BLaER1 treated with 17β-estradiol and CSF1 and Interleukin-3, amounts not matched to agents 10 nM and 100 nM (cell line): ENCODE data around the gene CLIC6.
A peak's percentile ranks its signal among the peaks of the same experiment; 100 is the strongest.

Source experiments
- H3K27ac ChIP-seq, 11 experiments: shearing (Covaris generic); formaldehyde crosslinking; 2 replicates each; pipeline ENCODE4 v1.8.1; 2022
- H3K27me3 ChIP-seq, 11 experiments: shearing (Covaris generic); formaldehyde crosslinking; 2 replicates each; pipeline ENCODE4 v1.8.1; 2022
- H3K36me3 ChIP-seq, 11 experiments: shearing (Covaris generic); formaldehyde crosslinking; 2 replicates each; pipeline ENCODE4 v1.8.1; 2022
- H3K4me1 ChIP-seq, 10 experiments: shearing (Covaris generic); formaldehyde crosslinking; 2 replicates each; pipeline ENCODE4 v1.8.1; 2022
- H3K4me2 ChIP-seq, 11 experiments: shearing (Covaris generic); formaldehyde crosslinking; 2 replicates each; pipeline ENCODE4 v1.8.1; 2022
- H3K4me3 ChIP-seq, 10 experiments: shearing (Covaris generic); formaldehyde crosslinking; 2 replicates each; pipeline ENCODE4 v1.8.1; 2022
- H3K9ac ChIP-seq, 11 experiments: shearing (Covaris generic); formaldehyde crosslinking; 2 replicates each; pipeline ENCODE4 v1.8.1; 2022
- H3K9me3 ChIP-seq, 11 experiments: shearing (Covaris generic); formaldehyde crosslinking; replicated peaks in 1 of 11; 2 replicates each; pipeline ENCODE4 v1.8.1; 2022
- H4K20me1 ChIP-seq, 11 experiments: shearing (Covaris generic); formaldehyde crosslinking; 2 replicates each; pipeline ENCODE4 v1.8.1; 2022
- Cebpa-rat ChIP-seq, 11 experiments: shearing (Covaris generic); IDR thresholded peaks; 2 replicates each; pipeline ENCODE4 v1.8.1; 2022

Gene CLIC6

GRCh38 chr21:34754690-34755647 lies 86.2 kb downstream of the CLIC6 start:
- Histone ChIP-seq H3K36me3 (no peaks in the 10 kb centered on the region), H3K4me3 (no peak overlapping the region), H3K27ac (no peak overlapping the region), H3K27me3 (no peaks in the 10 kb centered on the region), H3K4me1 (peaks cover 0 to 6% (median 0%) of the 10 kb centered on the region in 10 experiments; a peak in 1 of 20 replicates), H4K20me1 (no peaks in the 10 kb centered on the region), H3K9me3 (0 out of 22 replicates have a peak, but pooled peaks cover 0 to 4% (median 0%) of the 10 kb centered on the region in 11 experiments), H3K9ac (no peak overlapping the region), H3K4me2 (0 out of 22 replicates have a peak overlapping the region, but pooled peaks of 1 of the 11 experiments have one; percentile 18)
- no peak for TF ChIP-seq Cebpa-rat (IDR thresholded peaks at IDR 0.05)

- Histone ChIP-seq H3K4me2 (no peak overlapping the region), H3K27ac (no peak overlapping the region), H3K9me3 (peaks cover 0 to 23% (median 9%) of the 10 kb centered on the region in 11 experiments; a peak in 11 of 22 replicates), H3K27me3 (no peaks in the 10 kb centered on the region), H3K36me3 (no peaks in the 10 kb centered on the region), H3K4me1 (no peaks in the 10 kb centered on the region), H3K9ac (no peak overlapping the region), H4K20me1 (no peaks in the 10 kb centered on the region), H3K4me3 (no peak overlapping the region)
- TF ChIP-seq Cebpa-rat (IDR thresholded peaks at IDR 0.05), result no peak
Measured at GRCh38 chr21:34761758-34762330, 93.0 kb downstream of the CLIC6 start.

GRCh38 chr21:34762786-34763185 lies 94.0 kb downstream of the CLIC6 start:
- Histone ChIP-seq H3K27ac (no peak overlapping the region), H3K27me3 (no peaks in the 10 kb centered on the region), H3K4me3 (no peak overlapping the region), H4K20me1 (no peaks in the 10 kb centered on the region), H3K9me3 (peaks cover 0 to 23% (median 9%) of the 10 kb centered on the region in 11 experiments; a peak in 11 of 22 replicates), H3K36me3 (no peaks in the 10 kb centered on the region), H3K4me1 (no peaks in the 10 kb centered on the region), H3K4me2 (no peak overlapping the region), H3K9ac (no peak overlapping the region)
- TF ChIP-seq Cebpa-rat (IDR thresholded peaks at IDR 0.05), result no peak

- no peaks in the 10 kb centered on the region for H3K36me3 ChIP-seq
- H3K9me3 ChIP-seq, result peaks cover 0 to 23% (median 9%) of the 10 kb centered on the region in 11 experiments; a peak in 11 of 22 replicates
- no peaks in the 10 kb centered on the region for H3K27me3 ChIP-seq
- TF ChIP-seq Cebpa-rat (IDR thresholded peaks at IDR 0.05), result no peak
- H3K4me3 ChIP-seq, result no peak overlapping the region
- no peaks in the 10 kb centered on the region for H3K4me1 ChIP-seq
- H3K4me2 ChIP-seq, result no peak overlapping the region
- H3K27ac ChIP-seq, result no peak overlapping the region
- H4K20me1 ChIP-seq, result no peaks in the 10 kb centered on the region
- H3K9ac ChIP-seq, result no peak overlapping the region
Measured at GRCh38 chr21:34764715-34765284, 96.0 kb downstream of the CLIC6 start.

GRCh38 chr21:34765619-34766018 lies 96.8 kb downstream of the CLIC6 start:
- H3K36me3 ChIP-seq, result no peaks in the 10 kb centered on the region
- no peaks in the 10 kb centered on the region for H3K27me3 ChIP-seq
- no peak for TF ChIP-seq Cebpa-rat (IDR thresholded peaks at IDR 0.05)
- no peaks in the 10 kb centered on the region for H3K4me1 ChIP-seq
- no peaks in the 10 kb centered on the region for H4K20me1 ChIP-seq
- H3K4me2 ChIP-seq, result no peak overlapping the region
- peaks cover 0 to 23% (median 9%) of the 10 kb centered on the region in 11 experiments; a peak in 11 of 22 replicates for H3K9me3 ChIP-seq
- no peak overlapping the region for H3K9ac ChIP-seq
- no peak overlapping the region for H3K27ac ChIP-seq
- H3K4me3 ChIP-seq, result no peak overlapping the region

- no peak for TF ChIP-seq Cebpa-rat (IDR thresholded peaks at IDR 0.05)
- Histone ChIP-seq H4K20me1 (no peaks in the 10 kb centered on the region), H3K27ac (no peak overlapping the region), H3K9me3 (peaks cover 0 to 23% (median 9%) of the 10 kb centered on the region in 11 experiments; a peak in 11 of 22 replicates), H3K4me1 (no peaks in the 10 kb centered on the region), H3K9ac (no peak overlapping the region), H3K27me3 (no peaks in the 10 kb centered on the region), H3K4me2 (no peak overlapping the region), H3K36me3 (no peaks in the 10 kb centered on the region), H3K4me3 (no peak overlapping the region)
Measured at GRCh38 chr21:34766862-34767261, 98.1 kb downstream of the CLIC6 start.
